PC-9 (cell line): ENCODE measurements around the gene BIRC2. TPM values are rescaled to one million over a fixed set of nuclear protein-coding genes. Genes with fewer than 3 reads are reported as not detected.
A peak's percentile ranks its signal among the peaks of the same experiment; 100 is the strongest.

Experiments used
- BruUV-seq: library from RNA; stranded (reverse); fragments of 400-500 nt; replicated peaks from 2 replicates; lab custom pipeline; 2021; lab: Mats Ljungman, UMichigan
- CTCF ChIA-PET: fragments of 300-600 bp; sonication (Branson Sonifier 250); formaldehyde crosslinking; loops from one replicate; lab custom pipeline; 2022; ENCODE audit warnings: antibody characterized with exemption; lab: Charles Lee
- POLR2A ChIA-PET: fragments of 300-600 bp; sonication (Branson Sonifier 250); formaldehyde crosslinking; loops from one replicate; lab custom pipeline; 2022; ENCODE audit warnings: antibody characterized with exemption; ENCODE audit not compliant: unreplicated experiment; lab: Charles Lee
- DNase-seq, 2 experiments: peaks; one replicate each; pipeline versions ENCODE4 v3.0.0 to v3.0.0-alpha.2; 2015 to 2022; ENCODE audit warnings: mixed read lengths in 1 of 2
- H2AFZ ChIP-seq: fragments of 200-600 bp; sonication (generic); 2 replicates; pipeline ENCODE4 v1.8.1; 2017; ENCODE audit warnings: antibody characterized with exemption
- H3F3A ChIP-seq: fragments of 200-600 bp; sonication (generic); 2 replicates; pipeline ENCODE4 v1.8.1; 2017; ENCODE audit warnings: antibody characterized with exemption, mild to moderate bottlenecking, low read depth; ENCODE audit not compliant: insufficient read depth
- H3K27ac ChIP-seq: fragments of 200-600 bp; sonication (generic); 2 replicates; pipeline ENCODE4 v1.6.1; 2016; ENCODE audit warnings: mixed run types
- H3K27me3 ChIP-seq: fragments of 200-600 bp; sonication (generic); 2 replicates; pipeline ENCODE4 v1.6.1; 2016; ENCODE audit warnings: low read depth, mixed run types; ENCODE audit not compliant: insufficient read depth
- H3K36me3 ChIP-seq: fragments of 200-600 bp; sonication (generic); 2 replicates; pipeline ENCODE4 v1.6.1; 2016; ENCODE audit warnings: low read depth, mixed run types
- H3K4me1 ChIP-seq: fragments of 200-600 bp; sonication (generic); replicated peaks from 2 replicates; pipeline ENCODE4 v1.6.1; 2016; ENCODE audit warnings: mixed run types; ENCODE audit not compliant: insufficient read depth
- H3K4me2 ChIP-seq: fragments of 200-600 bp; sonication (generic); 2 replicates; pipeline ENCODE4 v1.6.1; 2017; ENCODE audit warnings: mixed run types
- H3K4me3 ChIP-seq: fragments of 200-600 bp; sonication (generic); 2 replicates; pipeline ENCODE4 v1.6.1; 2016; ENCODE audit warnings: mixed run types
- H3K79me2 ChIP-seq: fragments of 200-600 bp; sonication (generic); 2 replicates; pipeline ENCODE4 v1.6.1; 2017; ENCODE audit warnings: low read depth, mixed run types
- H3K9me2 ChIP-seq: fragments of 200-600 bp; sonication (generic); 2 replicates; pipeline ENCODE4 v1.8.1; 2017; ENCODE audit warnings: mild to moderate bottlenecking; ENCODE audit not compliant: insufficient read depth
- H3K9me3 ChIP-seq: fragments of 200-600 bp; sonication (generic); 2 replicates; pipeline ENCODE4 v1.8.1; 2016; ENCODE audit warnings: low read depth; ENCODE audit not compliant: insufficient read depth
- H4K20me1 ChIP-seq: fragments of 200-600 bp; sonication (generic); 2 replicates; pipeline ENCODE4 v1.8.1; 2017; ENCODE audit not compliant: insufficient read depth
- CTCF ChIP-seq: fragments of 200-600 bp; sonication (generic); conservative IDR thresholded peaks from 2 replicates; pipeline ENCODE4 v1.6.1; 2017; ENCODE audit warnings: mixed run types, antibody characterized with exemption, mild to moderate bottlenecking, moderate library complexity
- EZH2 ChIP-seq: fragments of 200-600 bp; sonication (generic); IDR thresholded peaks from 2 replicates; pipeline ENCODE4 v1.8.0; 2017; ENCODE audit warnings: antibody characterized with exemption, low read depth
- intact Hi-C: fragments of 100-400 bp; cut with micrococcal nuclease; formaldehyde crosslinking; loops from one replicate; pipeline ENCODE4 v1.10.0; 2022; ENCODE audit not compliant: unreplicated experiment
- total RNA-seq: library from RNA; stranded (reverse); gene quantifications from 2 replicates; pipeline ENCODE4 v1.2.3, GENCODE V29; 2021

The BIRC2 gene
- total RNA-seq, 1 experiment from 2014 or later: 33.7 TPM

GRCh38 chr11:102323542-102324251 is 23.3 kb upstream of the BIRC2 start:
- Histone ChIP-seq H3K79me2 (no peaks in the 10 kb centered on the region), H3K27ac (peak overlapping the region; percentile 13; the same call in 1 of the 2 replicates), H3K4me2 (peak overlapping the region; percentile 13; the same call in 1 of the 2 replicates), H4K20me1 (no peaks in the 10 kb centered on the region), H3F3A (peaks cover 6% of the 10 kb centered on the region), H3K4me1 (peaks cover 18% of the 10 kb centered on the region), H3K27me3 (no peaks in the 10 kb centered on the region), H2AFZ (no peak overlapping the region), H3K4me3 (no peak overlapping the region), H3K9me3 (no peaks in the 10 kb centered on the region), H3K9me2 (no peaks in the 10 kb centered on the region; the same call in 1 of the 2 replicates), H3K36me3 (peaks cover 13% of the 10 kb centered on the region; the same call in 1 of the 2 replicates)
- POLR2A ChIA-PET: no interaction called here
- TF ChIP-seq CTCF: no peak
- no peak for TF ChIP-seq EZH2
- CTCF ChIA-PET: no interaction called here
- intact Hi-C loops: no loop called here
- BruUV-seq: no TSS peak
- DNase-seq: peak in 1 of 2 experiments; percentile 87

DNA sequence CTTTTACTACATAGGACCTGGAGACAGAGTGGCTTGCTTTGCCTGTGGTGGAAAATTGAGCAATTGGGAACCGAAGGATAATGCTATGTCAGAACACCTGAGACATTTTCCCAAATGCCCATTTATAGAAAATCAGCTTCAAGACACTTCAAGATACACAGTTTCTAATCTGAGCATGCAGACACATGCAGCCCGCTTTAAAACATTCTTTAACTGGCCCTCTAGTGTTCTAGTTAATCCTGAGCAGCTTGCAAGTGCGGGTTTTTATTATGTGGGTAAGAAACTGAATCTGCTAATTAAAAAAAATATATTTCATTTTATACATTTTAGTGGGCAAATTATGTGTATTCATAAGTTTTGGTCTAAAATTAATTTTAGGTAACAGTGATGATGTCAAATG is 21.9 kb upstream of the BIRC2 start:
- Histone ChIP-seq H3K9me2 (no peaks in the 10 kb centered on the region; the same call in 1 of the 2 replicates), H3K36me3 (peaks cover 16% of the 10 kb centered on the region; the same call in 1 of the 2 replicates), H3K27ac (no peak overlapping the region), H3F3A (peaks cover 6% of the 10 kb centered on the region), H3K4me2 (no peak overlapping the region), H3K4me3 (no peak overlapping the region), H2AFZ (no peak overlapping the region), H3K27me3 (no peaks in the 10 kb centered on the region), H4K20me1 (no peaks in the 10 kb centered on the region), H3K9me3 (no peaks in the 10 kb centered on the region), H3K4me1 (peaks cover 18% of the 10 kb centered on the region), H3K79me2 (no peaks in the 10 kb centered on the region)
- BruUV-seq: no TSS peak
- CTCF ChIA-PET: no interaction called here
- intact Hi-C loops: no loop called here
- no peak for TF ChIP-seq EZH2
- TF ChIP-seq CTCF: no peak
- POLR2A ChIA-PET: no interaction called here
- DNase-seq: peak in 1 of 2 experiments; percentile 8

- DNase-seq: peak in 1 of 2 experiments; percentile 24
- ChIA-PET POLR2A (no interaction called here), CTCF (no interaction called here)
- TF ChIP-seq CTCF: no peak
- TF ChIP-seq EZH2: no peak
- no peaks in the 10 kb centered on the region for H3K27me3 ChIP-seq
- no peaks in the 10 kb centered on the region; the same call in 1 of the 2 replicates for H3K9me2 ChIP-seq
- H2AFZ ChIP-seq: no peak overlapping the region
- BruUV-seq: no TSS peak
- intact Hi-C loops: no loop called here
- peaks cover 6% of the 10 kb centered on the region for H3F3A ChIP-seq
- H3K4me1 ChIP-seq: peaks cover 4% of the 10 kb centered on the region
- no peaks in the 10 kb centered on the region for H3K9me3 ChIP-seq
- peaks cover 8% of the 10 kb centered on the region; the same call in 1 of the 2 replicates for H3K36me3 ChIP-seq
- no peak overlapping the region for H3K27ac ChIP-seq
- no peaks in the 10 kb centered on the region for H3K79me2 ChIP-seq
- H3K4me2 ChIP-seq: no peak overlapping the region
- no peak overlapping the region for H3K4me3 ChIP-seq
- no peaks in the 10 kb centered on the region for H4K20me1 ChIP-seq
These were observed 18.3 kb upstream of the BIRC2 start for GRCh38 chr11:102328748-102329147.
